ENCODE results near the gene CNNM3. TPM values are rescaled to one million over a fixed set of nuclear protein-coding genes. Genes with fewer than 3 reads are reported as not detected.

Gene CNNM3
- total RNA-seq, 1 experiment from 2014 or later = 34.0 TPM

DNA sequence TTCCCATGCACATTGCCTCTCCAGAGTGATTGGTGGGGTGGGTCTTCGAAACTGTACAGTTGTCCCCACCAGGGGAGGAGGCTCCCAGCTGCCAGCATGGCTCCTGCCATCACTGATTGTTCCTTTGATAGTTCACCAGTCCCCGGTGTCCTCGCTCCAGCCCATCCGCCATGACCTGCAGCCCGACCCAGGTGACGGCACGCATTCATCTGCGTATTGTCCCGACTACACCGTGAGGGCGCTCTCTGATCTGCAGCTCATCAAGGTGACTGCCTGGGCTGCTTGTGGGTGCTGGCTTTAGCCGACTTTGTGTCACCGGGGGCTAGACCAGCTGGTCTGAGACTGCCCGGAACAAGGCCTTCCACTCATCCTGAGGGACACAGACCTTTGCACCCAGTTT lies 12.4 kb downstream of the CNNM3 start:
- CTCF ChIA-PET = no interaction called here
- H3K9me3 ChIP-seq (ENCODE audit: control insufficient read depth, insufficient read depth, low read depth, low read length) = no peaks in the 10 kb centered on the region
- H3K27ac ChIP-seq (ENCODE audit: low read length) = no peak overlapping the region
- peaks cover 3% of the 10 kb centered on the region for H3K36me3 ChIP-seq (ENCODE audit: control insufficient read depth, insufficient read depth, low read length)
- DNase-seq (ENCODE audit: low read depth, low spot score) (no peak), ATAC-seq (no peak)
- in situ Hi-C loops (cut with HindIII; ENCODE audit: low pct_unique_long_range_greater_than_20kb, low sequenced_read_pairs) (no loop called here), intact Hi-C loops (cut with micrococcal nuclease; ENCODE audit: unreplicated experiment) (no loop called here)
- no TSS peak for BruUV-seq (replicated peaks)
- peaks cover 11% of the 10 kb centered on the region for H3K4me1 ChIP-seq (ENCODE audit: control insufficient read depth, insufficient read depth, low read length)
- POLR2A ChIA-PET = no interaction called here
- TF ChIP-seq, protein P1, sequence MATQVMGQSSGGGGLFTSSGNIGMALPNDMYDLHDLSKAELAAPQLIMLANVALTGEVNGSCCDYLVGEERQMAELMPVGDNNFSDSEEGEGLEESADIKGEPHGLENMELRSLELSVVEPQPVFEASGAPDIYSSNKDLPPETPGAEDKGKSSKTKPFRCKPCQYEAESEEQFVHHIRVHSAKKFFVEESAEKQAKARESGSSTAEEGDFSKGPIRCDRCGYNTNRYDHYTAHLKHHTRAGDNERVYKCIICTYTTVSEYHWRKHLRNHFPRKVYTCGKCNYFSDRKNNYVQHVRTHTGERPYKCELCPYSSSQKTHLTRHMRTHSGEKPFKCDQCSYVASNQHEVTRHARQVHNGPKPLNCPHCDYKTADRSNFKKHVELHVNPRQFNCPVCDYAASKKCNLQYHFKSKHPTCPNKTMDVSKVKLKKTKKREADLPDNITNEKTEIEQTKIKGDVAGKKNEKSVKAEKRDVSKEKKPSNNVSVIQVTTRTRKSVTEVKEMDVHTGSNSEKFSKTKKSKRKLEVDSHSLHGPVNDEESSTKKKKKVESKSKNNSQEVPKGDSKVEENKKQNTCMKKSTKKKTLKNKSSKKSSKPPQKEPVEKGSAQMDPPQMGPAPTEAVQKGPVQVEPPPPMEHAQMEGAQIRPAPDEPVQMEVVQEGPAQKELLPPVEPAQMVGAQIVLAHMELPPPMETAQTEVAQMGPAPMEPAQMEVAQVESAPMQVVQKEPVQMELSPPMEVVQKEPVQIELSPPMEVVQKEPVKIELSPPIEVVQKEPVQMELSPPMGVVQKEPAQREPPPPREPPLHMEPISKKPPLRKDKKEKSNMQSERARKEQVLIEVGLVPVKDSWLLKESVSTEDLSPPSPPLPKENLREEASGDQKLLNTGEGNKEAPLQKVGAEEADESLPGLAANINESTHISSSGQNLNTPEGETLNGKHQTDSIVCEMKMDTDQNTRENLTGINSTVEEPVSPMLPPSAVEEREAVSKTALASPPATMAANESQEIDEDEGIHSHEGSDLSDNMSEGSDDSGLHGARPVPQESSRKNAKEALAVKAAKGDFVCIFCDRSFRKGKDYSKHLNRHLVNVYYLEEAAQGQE (IDR thresholded peaks at IDR 0.05; ENCODE audit: insufficient read depth in 1 of 2, low read depth in 2 of 2, low read length in 1 of 2) = no peak
- TF ChIP-seq SIN3A (IDR thresholded peaks at IDR 0.05; ENCODE audit: borderline replicate concordance, insufficient read depth, low read depth, low read length) (no peak), CTCF (IDR thresholded peaks at IDR 0.05) (no peak), TCF7L2 (IDR thresholded peaks at IDR 0.05; ENCODE audit: low read depth, low read length) (no peak), POLR2AphosphoS5 (IDR thresholded peaks at IDR 0.05; ENCODE audit: low read depth, low read length) (no peak)
- no peak overlapping the region for H3K4me3 ChIP-seq (ENCODE audit: low read depth in 2 of 2, low read length in 2 of 2)
- no peaks in the 10 kb centered on the region for H3K27me3 ChIP-seq (ENCODE audit: control insufficient read depth, insufficient read depth, low read length)

GRCh38 chr2:96828874-96829273 lies 12.8 kb downstream of the CNNM3 start:
- Histone ChIP-seq H3K27ac (ENCODE audit: low read length) (no peak overlapping the region), H3K27me3 (ENCODE audit: control insufficient read depth, insufficient read depth, low read length) (no peaks in the 10 kb centered on the region), H3K36me3 (ENCODE audit: control insufficient read depth, insufficient read depth, low read length) (peaks cover 3% of the 10 kb centered on the region), H3K9me3 (ENCODE audit: control insufficient read depth, insufficient read depth, low read depth, low read length) (no peaks in the 10 kb centered on the region), H3K4me1 (ENCODE audit: control insufficient read depth, insufficient read depth, low read length) (peaks cover 7% of the 10 kb centered on the region), H3K4me3 (ENCODE audit: low read depth in 2 of 2, low read length in 2 of 2) (no peak overlapping the region)
- in situ Hi-C loops (cut with HindIII; ENCODE audit: low pct_unique_long_range_greater_than_20kb, low sequenced_read_pairs) = no loop called here
- ATAC-seq (no peak), DNase-seq (ENCODE audit: low read depth, low spot score) (no peak)
- intact Hi-C loops (cut with micrococcal nuclease; ENCODE audit: unreplicated experiment) = no loop called here
- ChIA-PET CTCF (no interaction called here), POLR2A (interaction anchor here (0.7 kb wide), 1 partner anchor 161 kb away, joined by 5 read pairs; no protein-coding TSS in a partner anchor)
- TF ChIP-seq TCF7L2 (IDR thresholded peaks at IDR 0.05; ENCODE audit: low read depth, low read length) = no peak
- TF ChIP-seq, protein P1 (IDR thresholded peaks at IDR 0.05; ENCODE audit: insufficient read depth in 1 of 2, low read depth in 2 of 2, low read length in 1 of 2) = no peak
- no peak for TF ChIP-seq SIN3A (IDR thresholded peaks at IDR 0.05; ENCODE audit: borderline replicate concordance, insufficient read depth, low read depth, low read length)
- TF ChIP-seq CTCF (IDR thresholded peaks at IDR 0.05) = no peak
- TF ChIP-seq POLR2AphosphoS5 (IDR thresholded peaks at IDR 0.05; ENCODE audit: low read depth, low read length) = no peak
- no TSS peak for BruUV-seq (replicated peaks)
